K562 (cell line): ENCODE measurements around the gene CPNE8. TPM values are rescaled to one million over a fixed set of nuclear protein-coding genes. Genes with fewer than 3 reads are reported as not detected.

ENCODE experiments used
- ATAC-seq: fragments of 200-7000 bp; cut with Tn5 transposase; 3 replicates; pipeline ENCODE4 v1.9.1; 2020; ENCODE audit warnings: moderate library complexity
- BruUV-seq: library from RNA; stranded (reverse); fragments of 400-500 nt; replicated peaks from 2 replicates; lab custom pipeline; 2021; lab: Mats Ljungman, UMichigan
- CTCF ChIA-PET: fragments of 300-600 bp; formaldehyde crosslinking; extraction: SDS; loops from one replicate; lab custom pipeline; 2021; ENCODE audit warnings: low intra/inter-chr PET ratio; lab: Yijun Ruan, JAX
- POLR2A ChIA-PET: fragments of 300-600, 350-650 bp; sonication (Branson Sonifier 250); formaldehyde crosslinking; extraction: SDS; loops from one replicate; lab custom pipeline; 2021; ENCODE audit warnings: antibody characterized with exemption, inconsistent platforms; lab: Yijun Ruan, JAX
- DNase-seq, 4 experiments: peaks; one replicate each; pipeline versions ENCODE4 v3.0.0 to v3.0.0-alpha.2; 2011 to 2018; ENCODE audit warnings: low spot score in 3 of 4, mixed read lengths in 3 of 4; ENCODE audit errors: extremely low read depth in 1 of 4
- FAIRE-seq: peaks from 2 replicates; lab custom pipeline; 2011; peaks lifted over from hg19 to GRCh38; lab: Jason Lieb, UNC
- H2AFZ ChIP-seq: 2 replicates; pipeline ENCODE4 v1.6.0; 2011; ENCODE audit warnings: low read depth, low read length, control low read depth, inconsistent platforms
- H3K27ac ChIP-seq: fragments of 200-600 bp; 3 replicates; pipeline ENCODE4 v1.8.0; 2011; ENCODE audit warnings: low read depth, mild to moderate bottlenecking, control low read depth, inconsistent platforms, low read length, moderate library complexity, mixed read lengths; ENCODE audit errors: extremely low read depth
- H3K27me3 ChIP-seq, 2 experiments: fragments of 300-600 bp in 1 of 2; 2 replicates in 1 of 2; 3 replicates in 1 of 2; pipeline versions ENCODE4 v1.6.0 to v1.8.0; 2011; ENCODE audit warnings: inconsistent platforms in 2 of 2, low read length in 2 of 2, mild to moderate bottlenecking in 1 of 2, mixed read lengths in 1 of 2, moderate library complexity in 1 of 2; ENCODE audit not compliant: control insufficient read depth in 2 of 2, insufficient read depth in 2 of 2
- H3K36me3 ChIP-seq: fragments of 300-600 bp; 3 replicates; pipeline ENCODE4 v1.8.0; 2011; ENCODE audit warnings: mild to moderate bottlenecking, low read length, inconsistent platforms; ENCODE audit not compliant: control insufficient read depth, insufficient read depth
- H3K4me1 ChIP-seq, 2 experiments: fragments of 200-600 bp in 1 of 2; replicated peaks in 1 of 2; 2 replicates in 1 of 2; 3 replicates in 1 of 2; pipeline versions ENCODE4 v1.5.1 to v1.8.0; 2011; ENCODE audit warnings: inconsistent platforms in 2 of 2, low read length in 2 of 2, mild to moderate bottlenecking in 1 of 2, mixed read lengths in 1 of 2, moderate library complexity in 1 of 2; ENCODE audit not compliant: control insufficient read depth in 2 of 2, insufficient read depth in 2 of 2
- H3K4me2 ChIP-seq: 2 replicates; pipeline ENCODE4 v1.6.1; 2011; ENCODE audit warnings: low read length, control low read depth, inconsistent platforms, mixed read lengths; ENCODE audit not compliant: insufficient read depth
- H3K4me3 ChIP-seq: fragments of 200-600 bp; sonication (generic), shearing (Covaris generic); 2 replicates; pipeline ENCODE4 v1.5.1; 2016; ENCODE audit warnings: control low read depth, inconsistent platforms
- H3K79me2 ChIP-seq: fragments of 200-600 bp; 3 replicates; pipeline ENCODE4 v1.8.0; 2011; ENCODE audit warnings: low read length, inconsistent platforms; ENCODE audit not compliant: control insufficient read depth, insufficient read depth
- H3K9ac ChIP-seq, 2 experiments: 2 replicates each; pipeline versions ENCODE4 v1.6.0 to v1.6.1; 2011; ENCODE audit warnings: low read depth in 2 of 2, low read length in 2 of 2, control low read depth in 1 of 2, inconsistent platforms in 1 of 2, mild to moderate bottlenecking in 1 of 2, mixed read lengths in 1 of 2; ENCODE audit not compliant: insufficient read depth in 1 of 2
- H3K9me1 ChIP-seq: one replicate; pipeline ENCODE4 v1.6.0; 2011; ENCODE audit warnings: inconsistent platforms, mild to moderate bottlenecking, low read length, moderate library complexity; ENCODE audit not compliant: control insufficient read depth, insufficient read depth
- H3K9me3 ChIP-seq: replicated peaks from 2 replicates; pipeline ENCODE4 v1.5.1; 2011; ENCODE audit warnings: low read depth, low read length, inconsistent platforms; ENCODE audit not compliant: control insufficient read depth, insufficient read depth
- H4K20me1 ChIP-seq: replicated peaks from 2 replicates; pipeline ENCODE4 v1.6.1; 2011; ENCODE audit warnings: low read length, inconsistent platforms, mixed read lengths; ENCODE audit not compliant: control insufficient read depth, insufficient read depth
- MXI1 ChIP-seq: IDR thresholded peaks from 2 replicates; pipeline ENCODE4 v1.6.1; 2011; ENCODE audit warnings: low read depth, mild to moderate bottlenecking, improper control_type of control experiment, low read length
- NUFIP1 ChIP-seq: fragments of 450-650 bp; IDR thresholded peaks from 2 replicates; pipeline ENCODE4 v1.6.1; 2018; ENCODE audit not compliant: partially characterized antibody
- SLC30A9 ChIP-seq: fragments of 250-450 bp; sonication (Bioruptor Pico); IDR thresholded peaks from 2 replicates; pipeline ENCODE4 v1.8.0; 2022; ENCODE audit warnings: mild to moderate bottlenecking, moderate library complexity
- TAF9B ChIP-seq: fragments of 450-650 bp; IDR thresholded peaks from 2 replicates; pipeline ENCODE4 v1.6.1; 2018; ENCODE audit warnings: mild to moderate bottlenecking; ENCODE audit not compliant: partially characterized antibody
- ZNF324 ChIP-seq: fragments of 250-450 bp; sonication (Bioruptor Pico); IDR thresholded peaks from 2 replicates; pipeline ENCODE4 v1.4.0; 2020; ENCODE audit warnings: mild to moderate bottlenecking
- WGBS: fragments of 100-300 bp; shearing (Covaris generic); methylation state at CpG from one replicate; pipeline ENCODE4 v1.1.6; 2016; ENCODE audit warnings: low coverage, mixed read lengths; ENCODE audit not compliant: insufficient coverage; ENCODE audit errors: missing lambda C conversion rate; 5-methylcytosine and 5-hydroxymethylcytosine counted together
- in situ Hi-C: fragments of 300-500 bp; cut with MboI; formaldehyde crosslinking; loops from 4 replicates; pipeline ENCODE4 v1.15.0; 2018; ENCODE audit warnings: inconsistent platforms, mixed read lengths
- intact Hi-C: fragments of 100-400 bp; cut with micrococcal nuclease; formaldehyde crosslinking; loops from 2 replicates; pipeline ENCODE4 v1.14.2; 2022
- polyA plus RNA-seq, 8 experiments: library from polyadenylated mRNA; depleted of rRNA in 4 of 8; stranded (reverse) in 5 of 8; unstranded in 3 of 8; fragments of >200 nt; fragmentation: Nextera tagmentation in 2 of 8; fragmentation: Illumina TruSeq in 1 of 8; extraction: Ambion mirVana in 2 of 8; extraction: Trizol in 1 of 8; gene quantifications; 2 replicates each; pipeline versions ENCODE4 v1.2.1 to v1.2.3, GENCODE V29; 2011 to 2014; ENCODE audit warnings: inconsistent platforms in 1 of 8, missing spikeins in 1 of 8
- total RNA-seq, 7 experiments: library from RNA; depleted of rRNA in 6 of 7; stranded (reverse); fragments of >200 nt in 6 of 7; fragmentation: Illumina TruSeq in 2 of 7; extraction: Trizol in 2 of 7; gene quantifications; 2 replicates each; pipeline versions ENCODE4 v1.2.1 to v1.2.3, GENCODE V29; 2011 to 2021; ENCODE audit warnings: low replicate concordance in 1 of 7
- TF ChIP-seq, protein P1 (sequence below): fragments of 450-650 bp; IDR thresholded peaks from one replicate; pipeline ENCODE4 v1.6.1; 2018; ENCODE audit warnings: mild to moderate bottlenecking, moderate library complexity; ENCODE audit not compliant: partially characterized antibody

The CPNE8 gene
- total and polyA plus RNA-seq, 9 of the 15 experiments (the other 6 are each of a cell fraction or from before 2014, with no cell fraction given) = 2.4 to 7.0 (median 4.2) TPM

DNA sequence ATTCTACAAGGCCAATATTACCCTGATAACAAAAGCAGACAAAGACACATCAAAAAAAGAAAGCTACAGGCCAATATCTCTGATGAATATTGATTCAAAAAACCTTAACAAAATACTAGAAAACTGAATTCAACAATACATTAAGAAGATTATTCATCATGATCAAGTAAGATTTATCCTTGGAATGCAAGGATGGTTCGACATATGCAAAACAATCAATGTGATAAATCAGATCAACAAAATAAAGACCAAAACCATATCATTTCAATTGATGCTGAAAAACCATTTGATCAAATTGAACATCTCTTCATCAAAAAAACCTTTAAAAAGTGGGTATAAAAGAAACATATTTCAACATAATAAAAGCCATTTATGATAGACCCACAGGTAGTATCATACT is 117.3 kb downstream of the CPNE8 start:
- no peak overlapping the region for H3K9ac ChIP-seq
- no peak overlapping the region for H3K4me3 ChIP-seq
- CTCF ChIA-PET = no interaction called here
- WGBS = 24% methylated on average over 1 of the region's 1 CpG
- no peak for ATAC-seq
- no peaks in the 10 kb centered on the region for H4K20me1 ChIP-seq
- H3K27ac ChIP-seq = no peak overlapping the region
- H3K27me3 ChIP-seq = no peaks in the 10 kb centered on the region
- no peak overlapping the region for H3K4me2 ChIP-seq
- DNase-seq = no peak
- H3K9me1 ChIP-seq = no peaks in the 10 kb centered on the region
- H3K79me2 ChIP-seq = no peaks in the 10 kb centered on the region
- no peak for TF ChIP-seq SLC30A9 (CRISPR knock-in tag)
- TF ChIP-seq TAF9B = no peak
- TF ChIP-seq, protein P1, sequence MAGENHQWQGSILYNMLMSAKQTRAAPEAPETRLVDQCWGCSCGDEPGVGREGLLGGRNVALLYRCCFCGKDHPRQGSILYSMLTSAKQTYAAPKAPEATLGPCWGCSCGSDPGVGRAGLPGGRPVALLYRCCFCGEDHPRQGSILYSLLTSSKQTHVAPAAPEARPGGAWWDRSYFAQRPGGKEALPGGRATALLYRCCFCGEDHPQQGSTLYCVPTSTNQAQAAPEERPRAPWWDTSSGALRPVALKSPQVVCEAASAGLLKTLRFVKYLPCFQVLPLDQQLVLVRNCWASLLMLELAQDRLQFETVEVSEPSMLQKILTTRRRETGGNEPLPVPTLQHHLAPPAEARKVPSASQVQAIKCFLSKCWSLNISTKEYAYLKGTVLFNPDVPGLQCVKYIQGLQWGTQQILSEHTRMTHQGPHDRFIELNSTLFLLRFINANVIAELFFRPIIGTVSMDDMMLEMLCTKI = no peak
- TF ChIP-seq ZNF324 (CRISPR knock-in tag) = peak; percentile 90
- TF ChIP-seq MXI1 = no peak
- no peak for TF ChIP-seq NUFIP1
- TF ChIP-seq, all 486 proteins: peak for 1
- in situ Hi-C loops = no loop called here
- no TSS peak for BruUV-seq
- intact Hi-C loops = no loop called here
- no peak for FAIRE-seq
- Histone ChIP-seq H3K4me1 (no peaks in the 10 kb centered on the region), H2AFZ (no peak overlapping the region), H3K9me3 (no peaks in the 10 kb centered on the region), H3K36me3 (no peaks in the 10 kb centered on the region)
- POLR2A ChIA-PET = no interaction called here
